B cell (primary cell): ENCODE results near the gene NFKBIZ. TPM values are rescaled to one million over a fixed set of nuclear protein-coding genes. Genes with fewer than 3 reads are reported as not detected.

Experiments
- ATAC-seq: fragments of 200-7000 bp; cut with Tn5 transposase; one replicate; pipeline ENCODE4 v1.10.0; 2021; ENCODE audit warnings: low read depth, mild to moderate bottlenecking, moderate number of reproducible peaks, moderate library complexity
- CTCF ChIA-PET: fragments of 350-600 bp; sonication (Branson Sonifier 250); formaldehyde crosslinking; loops from one replicate; lab custom pipeline; 2021; ENCODE audit warnings: antibody characterized with exemption, inconsistent platforms; lab: Charles Lee
- POLR2A ChIA-PET: fragments of 350-600 bp; sonication (Branson Sonifier 250); formaldehyde crosslinking; loops from one replicate; lab custom pipeline; 2021; ENCODE audit warnings: antibody characterized with exemption; lab: Charles Lee
- DNase-seq: peaks from one replicate; pipeline ENCODE4 v3.0.0; 2013
- H2AFZ ChIP-seq: 2 replicates; pipeline ENCODE4 v1.6.1; 2012; ENCODE audit warnings: mild to moderate bottlenecking, low read depth, low read length; ENCODE audit not compliant: insufficient read depth, poor library complexity, severe bottlenecking
- H3K27ac ChIP-seq, 2 donors: 1 replicate in 1 of 2; 2 replicates in 1 of 2; pipeline ENCODE4 v1.5.1; 2012 to 2013; ENCODE audit warnings: low read length in 2 of 2, mild to moderate bottlenecking in 2 of 2, moderate library complexity in 1 of 2
- H3K27me3 ChIP-seq, 4 experiments: fragments of 200-600 bp in 1 of 4; sonication (generic) in 1 of 4; replicated peaks in 1 of 4; 1 replicate in 2 of 4; 2 replicates in 2 of 4; pipeline versions ENCODE4 v1.6.1 to v1.7.0; 2013 to 2016; ENCODE audit warnings: low read length in 3 of 4, mild to moderate bottlenecking in 2 of 4, mixed read lengths in 1 of 4, moderate library complexity in 1 of 4; ENCODE audit not compliant: insufficient read depth in 4 of 4, control insufficient read depth in 3 of 4; ENCODE audit errors: control extremely low read depth in 1 of 4
- H3K36me3 ChIP-seq, 2 experiments: replicated peaks in 1 of 2; 1 replicate in 1 of 2; 2 replicates in 1 of 2; pipeline versions ENCODE4 v1.6.1 to v1.7.1; 2013; ENCODE audit warnings: low read length in 1 of 2; ENCODE audit not compliant: insufficient read depth in 2 of 2, control insufficient read depth in 1 of 2; ENCODE audit errors: control extremely low read depth in 1 of 2, extremely low read depth in 1 of 2
- H3K4me1 ChIP-seq, 2 donors: fragments of 200-600 bp in 1 of 2; sonication (generic) in 1 of 2; 1 replicate in 1 of 2; 2 replicates in 1 of 2; pipeline versions ENCODE4 v1.5.1 to v1.6.1; 2013 to 2017; ENCODE audit warnings: low read length in 2 of 2; ENCODE audit not compliant: control insufficient read depth in 2 of 2, insufficient read depth in 2 of 2
- H3K4me2 ChIP-seq: replicated peaks from 2 replicates; pipeline ENCODE3; 2012; ENCODE audit warnings: mild to moderate bottlenecking, low read depth, low read length; ENCODE audit not compliant: poor library complexity, severe bottlenecking
- H3K4me3 ChIP-seq, 5 experiments: fragments of 200-600 bp in 1 of 5; sonication (generic) in 1 of 5; 1 replicate in 3 of 5; 2 replicates in 2 of 5; pipeline versions ENCODE4 v1.5.1 to v1.7.0; 2011 to 2016; ENCODE audit warnings: low read length in 4 of 5, mild to moderate bottlenecking in 4 of 5, low read depth in 2 of 5, control low read depth in 1 of 5, moderate library complexity in 1 of 5; ENCODE audit not compliant: insufficient read depth in 1 of 5; ENCODE audit errors: control extremely low read depth in 1 of 5, extremely low read depth in 1 of 5
- H3K79me2 ChIP-seq: fragments of 200-600 bp; sonication (generic); one replicate; pipeline ENCODE4 v1.6.0; 2016; ENCODE audit warnings: low read length; ENCODE audit not compliant: control insufficient read depth, insufficient read depth
- H3K9ac ChIP-seq: fragments of 200-600 bp; sonication (generic); 2 replicates; pipeline ENCODE4 v1.6.1; 2017; ENCODE audit warnings: mild to moderate bottlenecking, low read length, moderate library complexity
- H3K9me3 ChIP-seq, 3 donors: one replicate each; pipeline versions ENCODE4 v1.6.1 to v1.7.1; 2013; ENCODE audit warnings: low read length in 2 of 3; ENCODE audit not compliant: control insufficient read depth in 2 of 3, insufficient read depth in 1 of 3; ENCODE audit errors: control extremely low read depth in 1 of 3
- H4K20me1 ChIP-seq: 2 replicates; pipeline ENCODE4 v1.6.0; 2012; ENCODE audit warnings: mild to moderate bottlenecking, low read length; ENCODE audit not compliant: insufficient read depth, control insufficient read depth, poor library complexity, severe bottlenecking
- H3K27ac Mint-ChIP-seq: one replicate; pipeline ENCODE4 v1.8.0; 2021; ENCODE audit warnings: mixed read lengths
- H3K27me3 Mint-ChIP-seq: one replicate; pipeline ENCODE4 v1.8.0; 2021; ENCODE audit warnings: mixed read lengths
- H3K4me1 Mint-ChIP-seq: one replicate; pipeline ENCODE4 v1.8.0; 2021; ENCODE audit warnings: mixed read lengths
- H3K4me3 Mint-ChIP-seq: one replicate; pipeline ENCODE4 v1.8.0; 2021; ENCODE audit warnings: mixed read lengths
- H3K9me3 Mint-ChIP-seq: one replicate; pipeline ENCODE4 v1.8.0; 2022; ENCODE audit warnings: mixed read lengths; ENCODE audit not compliant: insufficient read depth
- CTCF ChIP-seq: fragments of 200-600 bp; IDR thresholded peaks from one replicate; pipeline ENCODE4 v1.8.0; 2022; ENCODE audit warnings: antibody characterized with exemption, mild to moderate bottlenecking
- EZH2 ChIP-seq: IDR thresholded peaks from 2 replicates; pipeline ENCODE4 v1.6.1; 2012; ENCODE audit warnings: borderline replicate concordance, low read depth, mild to moderate bottlenecking, moderate library complexity, low read length; ENCODE audit not compliant: insufficient read depth, poor library complexity, severe bottlenecking
- WGBS: methylation state at CpG from one replicate; pipeline ENCODE4 v1.1.5; 2013; ENCODE audit warnings: missing lambda C conversion rate; ENCODE audit not compliant: insufficient coverage; 5-methylcytosine and 5-hydroxymethylcytosine counted together
- intact Hi-C: fragments of 100-400 bp; cut with micrococcal nuclease; formaldehyde crosslinking; loops from one replicate; pipeline ENCODE4 v1.10.0; 2022
- polyA plus RNA-seq: library from polyadenylated mRNA; depleted of rRNA; stranded (reverse); fragments of >200 nt; gene quantifications from 2 replicates; pipeline ENCODE4 v1.2.3, GENCODE V29; 2012
- total RNA-seq, 2 donors: library from RNA; stranded (reverse); fragments of 120-200 nt in 1 of 2; gene quantifications; 1 replicate in 1 of 2; 2 replicates in 1 of 2; pipeline versions ENCODE4 v1.2.3 to v1.2.4, GENCODE V29; 2013 to 2022

Gene NFKBIZ
- total and polyA plus RNA-seq, 2 donors (not counting 1 experiment from before 2014, with no cell fraction given), result 114 to 157 TPM

GRCh38 chr3:101850246-101851051, 1.1 kb downstream of the NFKBIZ start:
- DNase-seq (peak; percentile 75), ATAC-seq (no peak)
- Histone ChIP-seq H3K79me2 (peaks cover 50% of the 10 kb centered on the region), H3K4me1 (peaks cover 18 to 36% of the 10 kb centered on the region in 2 donors), H3K36me3 (peaks cover 14 to 35% of the 10 kb centered on the region in 2 experiments), H4K20me1 (peaks cover 40% of the 10 kb centered on the region), H3K4me3 (peak overlapping the region; percentile 87 to 100 (median 94)), H3K4me2 (peak overlapping the region; percentile 75), H3K9ac (peak overlapping the region; percentile 97), H3K27me3 (no peaks in the 10 kb centered on the region), H3K9me3 (no peaks in the 10 kb centered on the region), H3K27ac (peak overlapping the region; percentile 84 to 92), H2AFZ (no peak overlapping the region)
- TF ChIP-seq EZH2, result no peak
- no peak for TF ChIP-seq CTCF
- Mint-ChIP-seq H3K27me3 (no peaks in the 10 kb centered on the region), H3K4me1 (peaks cover 55% of the 10 kb centered on the region), H3K27ac (peak overlapping the region; percentile 96), H3K9me3 (no peaks in the 10 kb centered on the region), H3K4me3 (peak overlapping the region; percentile 99)
- intact Hi-C loops, result loop anchor here (5.0 kb wide), 4 partner anchors 33 to 207 kb away; partner anchors contain the start of gene ZBTB11
- POLR2A ChIA-PET, result interaction anchor here (0.6 to 3.1 kb wide), 12 partner anchors 8 to 374 kb away, joined by 3 to 41 read pairs (median 4); partner anchors contain the start of gene ZBTB11
- CTCF ChIA-PET, result interaction anchor here (0.8 to 4.7 kb wide), 22 partner anchors 11 to 379 kb away, joined by 3 to 57 read pairs (median 6); partner anchors contain the start of gene NXPE3
- under 1% methylated on average over 13 of the region's 19 CpGs for WGBS
